Upper lobe of left lung (tissue), 6 donors: ENCODE data around the gene SLC31A2. TPM values are rescaled to one million over a fixed set of nuclear protein-coding genes. Genes with fewer than 3 reads are reported as not detected.
"Not testable (repeated sequence)": the region's sequence is repeated elsewhere in the genome, so short reads cannot be mapped to it uniquely, and the experiment has no call there.

Experiments
- ATAC-seq, 2 donors: fragments of 200-7000 bp; cut with Tn5 transposase; one replicate each; pipeline ENCODE4 v1.9.1; 2022; ENCODE audit warnings: mild to moderate bottlenecking in 2 of 2, moderate library complexity in 2 of 2; ENCODE audit not compliant: low FRiP score in 2 of 2
- DNase-seq, 2 donors: peaks; one replicate each; pipeline ENCODE4 v3.0.0-alpha.2; 2019 to 2020
- H3K27ac ChIP-seq, 4 donors: fragments of 200-600 bp; sonication (generic); one replicate each; pipeline ENCODE4 v1.5.1; 2016 to 2019
- H3K27me3 ChIP-seq, 4 donors: fragments of 200-600 bp; sonication (generic); one replicate each; pipeline ENCODE4 v1.5.1; 2017 to 2019
- H3K36me3 ChIP-seq, 4 donors: fragments of 200-600 bp; sonication (generic); one replicate each; pipeline ENCODE4 v1.5.1; 2016 to 2019
- H3K4me1 ChIP-seq, 4 donors: fragments of 200-600 bp; sonication (generic); one replicate each; pipeline ENCODE4 v1.5.1; 2018 to 2019
- H3K4me3 ChIP-seq, 4 donors: fragments of 200-600 bp; sonication (generic); one replicate each; pipeline ENCODE4 v1.5.1; 2017 to 2019; ENCODE audit warnings: mild to moderate bottlenecking in 2 of 4, moderate library complexity in 1 of 4
- H3K9me3 ChIP-seq, 4 donors: fragments of 200-600 bp; sonication (generic); one replicate each; pipeline ENCODE4 v1.5.1; 2018 to 2019
- EP300 ChIP-seq, 4 donors: sonication (generic); formaldehyde crosslinking; IDR thresholded peaks; one replicate each; pipeline ENCODE4 v1.5.1; 2017; ENCODE audit warnings: antibody characterized with exemption in 4 of 4, control low read depth in 2 of 4
- POLR2A ChIP-seq, 4 donors: fragments of 450-650 bp; IDR thresholded peaks; one replicate each; pipeline ENCODE4 v1.5.1; 2016 to 2017; ENCODE audit warnings: antibody characterized with exemption in 4 of 4, mild to moderate bottlenecking in 2 of 4
- POLR2AphosphoS5 ChIP-seq, 2 donors: sonication (generic); formaldehyde crosslinking; IDR thresholded peaks; one replicate each; pipeline ENCODE4 v1.5.1; 2017; ENCODE audit warnings: antibody characterized with exemption in 2 of 2
- WGBS, 2 donors: methylation state at CpG; one replicate each; pipeline ENCODE4 v1.1.5; 2017 to 2018; 5-methylcytosine and 5-hydroxymethylcytosine counted together
- total RNA-seq, 6 donors: library from RNA; depleted of rRNA in 4 of 6; stranded (reverse); fragments of >200 nt in 4 of 6; gene quantifications; one replicate each; pipeline versions ENCODE4 v1.1.0 to v1.2.1, GENCODE V29; 2016 to 2021
- TF ChIP-seq, protein P1 (sequence below), 6 experiments: fragments of 450-650 bp in 4 of 6; fragments of 200-600 bp in 2 of 6; sonication (generic) in 2 of 6; IDR thresholded peaks; one replicate each; pipeline ENCODE4 v1.5.1; 2016 to 2019; ENCODE audit warnings: antibody characterized with exemption in 6 of 6
- donor health status: DM: no; HTN: no; CAD: no; lungs with moderate emphysema.
- donor health status: DM: no; HTN: yes; CAD: no; lungs with severe emphysema.

Gene SLC31A2, protein sequence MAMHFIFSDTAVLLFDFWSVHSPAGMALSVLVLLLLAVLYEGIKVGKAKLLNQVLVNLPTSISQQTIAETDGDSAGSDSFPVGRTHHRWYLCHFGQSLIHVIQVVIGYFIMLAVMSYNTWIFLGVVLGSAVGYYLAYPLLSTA
- 10 to 100 TPM; 43.1 to 79.6 (median 57.4) TPM for total RNA-seq

DNA sequence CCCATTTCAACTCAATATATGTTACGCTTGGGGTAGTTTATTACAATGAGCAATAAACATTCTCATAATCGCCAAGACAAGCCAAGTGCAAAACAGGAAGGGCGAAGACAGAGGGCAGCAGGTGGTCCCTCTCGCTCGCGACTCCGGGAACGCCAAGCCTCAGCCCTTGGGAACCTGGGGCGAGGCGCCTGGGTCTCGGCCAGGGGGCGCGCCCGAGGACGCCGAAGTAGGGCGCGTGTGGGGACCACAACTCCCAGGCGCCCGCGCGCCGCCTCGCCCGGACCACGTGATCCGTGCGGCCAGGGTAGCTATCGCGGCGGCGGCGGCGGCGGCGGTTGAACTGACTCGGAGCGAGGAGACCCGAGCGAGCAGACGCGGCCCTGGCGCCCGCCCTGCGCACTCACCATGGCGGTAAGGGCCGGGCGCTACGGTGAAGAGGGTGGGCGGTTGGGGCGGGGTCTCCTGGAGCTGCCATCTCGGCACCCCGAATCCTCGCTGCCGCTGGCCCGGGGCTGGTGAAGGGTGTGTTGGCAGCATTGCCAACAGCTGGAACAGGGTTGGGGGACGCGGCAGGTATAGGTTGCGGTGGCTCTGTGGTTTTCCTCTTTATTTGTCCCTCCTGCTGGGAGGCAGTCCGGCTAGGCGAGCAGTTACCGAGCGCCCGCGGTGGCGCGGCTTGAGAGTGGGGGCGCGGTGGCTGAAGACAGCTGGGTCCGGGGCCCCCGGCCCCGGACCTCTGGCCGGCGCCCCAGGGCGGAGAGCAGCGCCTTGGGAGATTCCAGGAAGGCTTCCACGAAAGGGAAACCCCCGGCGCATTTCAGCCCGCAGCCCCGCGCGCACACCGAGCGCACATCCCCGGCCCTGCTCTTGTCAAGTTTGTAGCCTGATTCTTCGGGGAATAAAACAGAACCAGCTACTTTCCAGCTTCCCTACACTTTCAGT is at the start of gene SLC31A2:
SLC31A2 (plus strand) TSS at position 338 of the 942 bp plus-strand sequence; CDS start at position 406, 68 bp downstream.
- WGBS, 2 donors = 2 to 7% methylated on average over 3 to 31 of the region's 87 CpGs
- peak within 1 kb of the TSS; percentile 75 to 93 (median 82) for H3K4me3 ChIP-seq
- peak; percentile 95 to 99 for DNase-seq

DNA sequence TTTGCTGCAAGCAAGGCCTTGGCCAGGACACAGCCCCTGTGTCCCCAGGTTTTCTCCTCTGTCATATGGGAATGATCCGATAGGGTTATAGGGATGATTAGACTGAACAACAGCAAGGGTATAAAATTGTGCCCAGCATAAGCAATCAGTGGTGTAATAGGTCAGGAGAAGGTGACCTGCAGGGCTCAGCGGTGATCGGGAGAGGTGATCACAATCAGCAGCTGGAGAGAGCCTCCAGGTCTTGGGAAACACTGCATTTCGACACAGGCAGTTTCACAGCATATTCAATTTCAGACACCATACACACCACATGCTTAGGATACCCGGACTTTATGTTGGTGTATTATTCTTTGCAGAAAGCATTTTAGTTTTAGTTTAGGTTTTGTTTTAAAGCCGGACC is 45.5 kb upstream of the SLC31A2 start:
- H3K36me3 ChIP-seq, H3K9me3 ChIP-seq, H3K4me1 ChIP-seq, H3K27me3 ChIP-seq, DNase-seq, H3K27ac ChIP-seq, H3K4me3 ChIP-seq, ATAC-seq: not testable (repeated sequence)
- WGBS, 2 donors = no CpG with 5 or more reads among the region's 6 CpGs

More for the DNA sequence above, at the start of gene SLC31A2:
- peak within 1 kb of the TSS; percentile 83 to 94 (median 90) for H3K27ac ChIP-seq
- H3K27me3 ChIP-seq = no peaks in the 10 kb centered on the region
- ATAC-seq = peak; percentile 90 to 95
- H3K36me3 ChIP-seq = no peaks in the 10 kb centered on the region
- H3K4me1 ChIP-seq = peaks cover 10 to 49% (median 32%) of the 10 kb centered on the region in 4 donors
- no peaks in the 10 kb centered on the region for H3K9me3 ChIP-seq
- peak in 3 of 4 donors; percentile 67 to 95 (median 70) for TF ChIP-seq POLR2A (IDR thresholded peaks at IDR 0.05)
- TF ChIP-seq, protein P1, sequence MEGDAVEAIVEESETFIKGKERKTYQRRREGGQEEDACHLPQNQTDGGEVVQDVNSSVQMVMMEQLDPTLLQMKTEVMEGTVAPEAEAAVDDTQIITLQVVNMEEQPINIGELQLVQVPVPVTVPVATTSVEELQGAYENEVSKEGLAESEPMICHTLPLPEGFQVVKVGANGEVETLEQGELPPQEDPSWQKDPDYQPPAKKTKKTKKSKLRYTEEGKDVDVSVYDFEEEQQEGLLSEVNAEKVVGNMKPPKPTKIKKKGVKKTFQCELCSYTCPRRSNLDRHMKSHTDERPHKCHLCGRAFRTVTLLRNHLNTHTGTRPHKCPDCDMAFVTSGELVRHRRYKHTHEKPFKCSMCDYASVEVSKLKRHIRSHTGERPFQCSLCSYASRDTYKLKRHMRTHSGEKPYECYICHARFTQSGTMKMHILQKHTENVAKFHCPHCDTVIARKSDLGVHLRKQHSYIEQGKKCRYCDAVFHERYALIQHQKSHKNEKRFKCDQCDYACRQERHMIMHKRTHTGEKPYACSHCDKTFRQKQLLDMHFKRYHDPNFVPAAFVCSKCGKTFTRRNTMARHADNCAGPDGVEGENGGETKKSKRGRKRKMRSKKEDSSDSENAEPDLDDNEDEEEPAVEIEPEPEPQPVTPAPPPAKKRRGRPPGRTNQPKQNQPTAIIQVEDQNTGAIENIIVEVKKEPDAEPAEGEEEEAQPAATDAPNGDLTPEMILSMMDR (IDR thresholded peaks at IDR 0.05) = peak in 5 of 6 experiments; percentile 35 to 58 (median 50)
- TF ChIP-seq POLR2AphosphoS5 (IDR thresholded peaks at IDR 0.05) = peak; percentile 71 to 91
- peak in 1 of 4 donors; percentile 33 for TF ChIP-seq EP300 (IDR thresholded peaks at IDR 0.05)

DNA sequence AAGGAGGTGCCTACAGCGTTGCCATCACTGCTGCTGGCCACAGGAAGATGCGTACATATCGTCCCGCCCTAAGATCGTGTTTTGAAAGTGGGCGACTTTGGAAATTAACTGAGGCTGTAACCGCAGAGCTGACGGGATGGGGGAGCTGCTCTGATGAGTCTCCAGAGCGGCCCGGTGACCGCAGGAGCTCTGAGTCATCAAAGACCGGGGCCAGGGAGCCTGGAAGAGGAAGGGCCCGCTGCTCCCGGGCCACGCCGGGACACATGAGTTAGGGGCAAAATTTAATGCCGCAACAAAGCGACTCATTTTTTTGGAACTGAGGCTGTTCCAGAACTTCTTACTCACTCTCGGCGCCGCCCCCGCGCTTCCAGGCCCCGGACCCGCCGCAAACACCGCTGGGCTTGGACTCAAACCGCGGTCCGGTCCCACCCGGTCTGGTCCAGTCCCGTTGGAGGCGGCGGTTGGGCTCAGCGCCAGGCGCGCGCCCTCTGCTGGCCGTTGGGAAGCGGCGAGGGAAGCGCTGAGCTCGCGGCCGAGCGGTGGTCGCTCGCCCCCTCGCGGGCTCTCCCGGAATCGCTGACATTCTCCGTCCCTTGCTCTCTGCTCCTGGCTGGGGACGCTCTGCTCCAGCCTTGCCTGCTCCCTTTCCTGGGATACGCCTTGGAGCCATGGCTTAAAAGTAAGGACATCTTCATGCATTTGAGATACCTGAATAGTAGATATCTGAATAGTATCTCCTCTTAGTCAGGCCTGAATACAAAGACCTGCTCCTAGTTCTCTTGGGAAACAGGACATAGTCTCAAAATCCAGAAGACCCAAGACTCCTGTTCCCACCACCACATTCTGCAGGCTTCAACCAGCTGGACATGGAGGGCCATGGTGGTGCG is 39.5 kb upstream of the SLC31A2 start:
- ATAC-seq (peak; percentile 84 to 90), DNase-seq (peak in 1 of 2 donors; percentile 13)
- TF ChIP-seq, protein P1 (IDR thresholded peaks at IDR 0.05) = peak; percentile 37 to 96 (median 91)

DNA sequence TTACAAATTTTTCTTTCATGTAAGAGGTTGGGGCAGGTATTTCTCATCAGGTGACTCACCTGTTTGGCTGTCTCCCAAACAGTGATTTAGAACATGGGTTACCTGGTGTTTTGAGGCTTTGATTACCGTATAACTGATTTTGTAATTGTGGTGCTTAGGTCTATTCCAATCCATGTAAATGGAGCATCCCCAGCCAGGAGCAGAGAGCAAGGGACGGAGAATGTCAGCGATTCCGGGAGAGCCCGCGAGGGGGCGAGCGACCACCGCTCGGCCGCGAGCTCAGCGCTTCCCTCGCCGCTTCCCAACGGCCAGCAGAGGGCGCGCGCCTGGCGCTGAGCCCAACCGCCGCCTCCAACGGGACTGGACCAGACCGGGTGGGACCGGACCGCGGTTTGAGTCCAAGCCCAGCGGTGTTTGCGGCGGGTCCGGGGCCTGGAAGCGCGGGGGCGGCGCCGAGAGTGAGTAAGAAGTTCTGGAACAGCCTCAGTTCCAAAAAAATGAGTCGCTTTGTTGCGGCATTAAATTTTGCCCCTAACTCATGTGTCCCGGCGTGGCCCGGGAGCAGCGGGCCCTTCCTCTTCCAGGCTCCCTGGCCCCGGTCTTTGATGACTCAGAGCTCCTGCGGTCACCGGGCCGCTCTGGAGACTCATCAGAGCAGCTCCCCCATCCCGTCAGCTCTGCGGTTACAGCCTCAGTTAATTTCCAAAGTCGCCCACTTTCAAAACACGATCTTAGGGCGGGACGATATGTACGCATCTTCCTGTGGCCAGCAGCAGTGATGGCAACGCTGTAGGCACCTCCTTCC is 37.9 kb upstream of the SLC31A2 start:
- not testable (repeated sequence) for H3K36me3 ChIP-seq, H3K27me3 ChIP-seq, H3K9me3 ChIP-seq, H3K4me3 ChIP-seq, H3K27ac ChIP-seq, DNase-seq
- TF ChIP-seq, protein P1 (IDR thresholded peaks at IDR 0.05) = peak; percentile 47 to 94 (median 68)
- 0% methylated on average over 1 to 10 of the region's 54 CpGs for WGBS, 2 donors
- peak; percentile 86 to 88 for ATAC-seq
- peaks cover 0 to 10% (median 2%) of the 10 kb centered on the region in 4 donors for H3K4me1 ChIP-seq

More for the DNA sequence above, 39.5 kb upstream of the SLC31A2 start:
- 21 to 38% methylated on average over 1 to 3 of the region's 56 CpGs for WGBS, 2 donors
- not testable (repeated sequence) for H3K27ac ChIP-seq, H3K27me3 ChIP-seq, H3K36me3 ChIP-seq, H3K9me3 ChIP-seq, H3K4me3 ChIP-seq
- peaks cover 0 to 10% (median 2%) of the 10 kb centered on the region in 4 donors for H3K4me1 ChIP-seq

DNA sequence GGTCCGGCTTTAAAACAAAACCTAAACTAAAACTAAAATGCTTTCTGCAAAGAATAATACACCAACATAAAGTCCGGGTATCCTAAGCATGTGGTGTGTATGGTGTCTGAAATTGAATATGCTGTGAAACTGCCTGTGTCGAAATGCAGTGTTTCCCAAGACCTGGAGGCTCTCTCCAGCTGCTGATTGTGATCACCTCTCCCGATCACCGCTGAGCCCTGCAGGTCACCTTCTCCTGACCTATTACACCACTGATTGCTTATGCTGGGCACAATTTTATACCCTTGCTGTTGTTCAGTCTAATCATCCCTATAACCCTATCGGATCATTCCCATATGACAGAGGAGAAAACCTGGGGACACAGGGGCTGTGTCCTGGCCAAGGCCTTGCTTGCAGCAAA is 32.0 kb upstream of the SLC31A2 start:
- H3K4me1 ChIP-seq, H3K27me3 ChIP-seq, H3K27ac ChIP-seq, H3K4me3 ChIP-seq, DNase-seq, H3K36me3 ChIP-seq, ATAC-seq, H3K9me3 ChIP-seq: not testable (repeated sequence)
- no CpG with 5 or more reads among the region's 6 CpGs for WGBS, 2 donors
